K562 (cell line): ENCODE measurements around the gene RNF167. TPM values are rescaled to one million over a fixed set of nuclear protein-coding genes. Genes with fewer than 3 reads are reported as not detected.

Experiments used
- AFF1 ChIP-seq, 2 experiments: fragments of 450-650 bp; IDR thresholded peaks; 2 replicates each; pipeline ENCODE4 v1.6.1; 2018; ENCODE audit warnings: mild to moderate bottlenecking in 2 of 2, low read depth in 1 of 2; ENCODE audit not compliant: partially characterized antibody in 2 of 2
- ATF2 ChIP-seq: sonication (generic); formaldehyde crosslinking; IDR thresholded peaks from 2 replicates; pipeline ENCODE4 v1.8.1; 2022; ENCODE audit warnings: missing genetic modification reagents
- HDAC3 ChIP-seq: fragments of 450-650 bp; IDR thresholded peaks from 2 replicates; pipeline ENCODE4 v1.6.1; 2018; ENCODE audit warnings: borderline replicate concordance, mild to moderate bottlenecking, moderate library complexity; ENCODE audit not compliant: partially characterized antibody
- KHSRP ChIP-seq: fragments of 450-650 bp; IDR thresholded peaks from 2 replicates; pipeline ENCODE4 v1.6.1; 2017
- KLF16 ChIP-seq: IDR thresholded peaks from 2 replicates; pipeline ENCODE4 v1.6.1; 2016; ENCODE audit warnings: antibody characterized with exemption
- L3MBTL2 ChIP-seq: fragments of 450-650 bp; IDR thresholded peaks from 2 replicates; pipeline ENCODE4 v1.6.1; 2016; ENCODE audit warnings: mild to moderate bottlenecking, moderate library complexity
- MAFG ChIP-seq: fragments of 450-650 bp; conservative IDR thresholded peaks from 2 replicates; pipeline ENCODE4 v1.6.1; 2016; ENCODE audit warnings: missing genetic modification characterization, missing compliant biosample characterization
- NCOA4 ChIP-seq: fragments of 450-650 bp; IDR thresholded peaks from 2 replicates; pipeline ENCODE4 v1.6.1; 2018; ENCODE audit warnings: mild to moderate bottlenecking; ENCODE audit not compliant: partially characterized antibody
- SLC30A9 ChIP-seq: fragments of 250-450 bp; sonication (Bioruptor Pico); IDR thresholded peaks from 2 replicates; pipeline ENCODE4 v1.8.0; 2022; ENCODE audit warnings: mild to moderate bottlenecking, moderate library complexity
- SMAD2 ChIP-seq: fragments of 150-350 bp; IDR thresholded peaks from 2 replicates; pipeline ENCODE4 v1.6.1; 2014; ENCODE audit warnings: low read depth, mild to moderate bottlenecking, low read length
- STAT5A ChIP-seq: IDR thresholded peaks from 2 replicates; pipeline ENCODE4 v1.6.1; 2012; ENCODE audit warnings: low read length, inconsistent platforms, borderline replicate concordance
- TAF7 ChIP-seq: fragments of 450-650 bp; IDR thresholded peaks from 2 replicates; pipeline ENCODE4 v1.6.1; 2016; ENCODE audit warnings: missing genetic modification characterization, missing compliant biosample characterization
- TEAD4 ChIP-seq, 2 experiments: sonication (generic) in 1 of 2; formaldehyde crosslinking in 1 of 2; IDR thresholded peaks; 2 replicates each; pipeline versions ENCODE4 v1.6.1 to v1.8.0; 2012 to 2022; ENCODE audit warnings: borderline replicate concordance in 1 of 2, inconsistent platforms in 1 of 2, low read length in 1 of 2, mild to moderate bottlenecking in 1 of 2, missing genetic modification reagents in 1 of 2
- VEZF1 ChIP-seq: fragments of 200-800 bp; sonication (Bioruptor generic); IDR thresholded peaks from 2 replicates; pipeline ENCODE4 v1.6.1; 2017; ENCODE audit warnings: missing genetic modification characterization, missing compliant biosample characterization
- ZFP30 ChIP-seq: fragments of 250-450 bp; sonication (Bioruptor Pico); IDR thresholded peaks from 2 replicates; pipeline ENCODE4 v1.8.0; 2022; ENCODE audit warnings: moderate library complexity, mild to moderate bottlenecking, inconsistent platforms, borderline replicate concordance
- ZFP91 ChIP-seq: sonication (generic); formaldehyde crosslinking; IDR thresholded peaks from 2 replicates; pipeline ENCODE4 v1.8.0; 2022; ENCODE audit warnings: mild to moderate bottlenecking, missing genetic modification reagents
- ZNF184 ChIP-seq: sonication (generic); formaldehyde crosslinking; IDR thresholded peaks from 2 replicates; pipeline ENCODE4 v1.5.0; 2020; ENCODE audit warnings: missing genetic modification reagents
- ZNF347 ChIP-seq: fragments of 450-650 bp; formaldehyde crosslinking; IDR thresholded peaks from 2 replicates; pipeline ENCODE4 v1.4.0; 2020; ENCODE audit warnings: low read depth, mild to moderate bottlenecking, moderate library complexity
- polyA plus RNA-seq, 8 experiments: library from polyadenylated mRNA; depleted of rRNA in 4 of 8; stranded (reverse) in 5 of 8; unstranded in 3 of 8; fragments of >200 nt; fragmentation: Nextera tagmentation in 2 of 8; fragmentation: Illumina TruSeq in 1 of 8; extraction: Ambion mirVana in 2 of 8; extraction: Trizol in 1 of 8; gene quantifications; 2 replicates each; pipeline versions ENCODE4 v1.2.1 to v1.2.3, GENCODE V29; 2011 to 2014; ENCODE audit warnings: inconsistent platforms in 1 of 8, missing spikeins in 1 of 8
- total RNA-seq, 7 experiments: library from RNA; depleted of rRNA in 6 of 7; stranded (reverse); fragments of >200 nt in 6 of 7; fragmentation: Illumina TruSeq in 2 of 7; extraction: Trizol in 2 of 7; gene quantifications; 2 replicates each; pipeline versions ENCODE4 v1.2.1 to v1.2.3, GENCODE V29; 2011 to 2021; ENCODE audit warnings: low replicate concordance in 1 of 7

RNF167 gene
- total and polyA plus RNA-seq, 9 of the 15 experiments (the other 6 are each of a cell fraction or from before 2014, with no cell fraction given): 16.5 to 143 (median 45.5) TPM

- TF ChIP-seq ATF2 (CRISPR knock-in tag) (no peak), L3MBTL2 (peak; percentile 51; the same call in 1 of the 2 replicates), TEAD4 (IDR thresholded peaks at IDR 0.05; ENCODE audit: low read length) (no peak), TEAD4 (CRISPR knock-in tag; IDR thresholded peaks at IDR 0.05; ENCODE audit: borderline replicate concordance) (no peak), ZNF184 (CRISPR knock-in tag) (no peak), ZFP30 (CRISPR knock-in tag) (no peak), NCOA4 (no peak), VEZF1 (CRISPR knock-in tag) (peak; percentile 50; the same call in 1 of the 2 replicates), ZFP91 (CRISPR knock-in tag) (no peak), KLF16 (no peak), TAF7 (tag) (no peak), STAT5A (no peak), ZNF347 (CRISPR knock-in tag) (no peak), SMAD2 (no peak), KHSRP (no peak), MAFG (tag) (no peak), AFF1 (IDR thresholded peaks at IDR 0.05; ENCODE audit: low read depth in 1 of 2, partially characterized antibody in 2 of 2) (no peak), SLC30A9 (no peak), HDAC3 (peak; percentile 80)
Measured at GRCh38 chr17:4939796-4940554, at the start of gene RNF167, which contains the start of gene SLC25A11 (continued).
